Fibroblast of skin of right biceps (primary cell): ENCODE data around the gene IFI27.
"Not testable (repeated sequence)": the region's sequence is repeated elsewhere in the genome, so short reads cannot be mapped to it uniquely, and the experiment has no call there.

Source experiments
- DNase-seq: peaks from one replicate; pipeline ENCODE4 v3.0.0-alpha.2; 2013

Gene IFI27

DNA sequence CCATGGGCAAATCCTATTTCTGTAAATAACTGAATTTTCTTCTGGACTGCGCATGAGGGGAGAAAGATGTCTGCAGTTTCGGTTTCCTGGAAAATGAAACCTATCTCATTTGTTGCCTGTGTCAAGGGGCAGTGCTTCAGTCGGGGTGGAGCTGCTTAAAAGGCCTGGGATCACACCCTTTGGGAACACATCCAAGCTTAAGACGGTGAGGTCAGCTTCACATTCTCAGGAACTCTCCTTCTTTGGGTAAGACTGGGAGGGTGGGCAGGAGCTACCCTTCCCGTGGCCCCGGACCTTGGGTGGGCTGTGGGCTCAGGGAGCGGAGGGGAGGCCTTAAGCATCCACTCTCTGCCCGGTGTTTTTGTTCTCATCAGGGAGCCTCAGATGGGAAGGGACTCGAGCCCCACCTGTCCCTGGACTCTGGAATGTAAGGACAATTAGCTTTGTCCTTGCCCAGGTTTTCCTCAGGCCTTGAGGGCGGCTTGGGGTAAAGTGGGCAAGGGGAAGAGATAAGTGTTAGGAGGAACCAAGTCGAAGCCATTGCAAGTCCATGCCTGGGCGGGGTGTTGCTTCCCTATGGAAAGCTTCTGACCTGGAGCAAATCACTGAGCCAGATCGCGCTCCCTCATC lies at the start of gene IFI27:
Gene IFI27 (plus strand): TSS at position 185 of the 630 bp plus-strand sequence.
- peak; percentile 37 for DNase-seq

DNA sequence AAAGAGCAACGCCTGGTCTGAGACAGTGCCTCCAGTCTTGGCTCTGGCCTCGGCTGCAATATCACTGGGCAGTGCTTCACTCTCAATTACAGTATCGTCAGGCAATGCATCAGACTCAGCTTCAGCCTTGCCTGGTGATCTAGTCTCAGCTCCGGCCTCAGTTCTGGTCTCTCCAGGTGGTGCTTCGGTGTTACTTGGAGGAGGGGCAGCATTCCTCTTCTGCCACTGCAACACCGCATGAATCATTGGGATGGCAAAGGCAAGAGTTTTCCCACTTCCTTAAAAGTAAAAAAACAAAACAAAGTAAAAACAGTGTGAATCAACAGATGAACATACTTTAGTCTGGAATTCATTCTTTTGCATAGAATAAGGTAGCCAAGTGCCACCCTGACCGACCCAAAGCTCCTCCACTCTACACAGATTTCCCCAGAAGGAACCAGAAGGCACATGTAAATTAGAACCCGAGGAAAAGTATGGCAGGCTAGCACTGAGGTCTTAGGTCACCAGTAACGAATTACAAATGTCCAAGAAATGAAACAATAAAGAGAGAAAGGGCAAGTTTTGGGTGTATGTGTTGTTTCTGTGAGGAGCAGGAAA lies 48.1 kb upstream of the IFI27 start:
- peak; percentile 63 for DNase-seq

DNA sequence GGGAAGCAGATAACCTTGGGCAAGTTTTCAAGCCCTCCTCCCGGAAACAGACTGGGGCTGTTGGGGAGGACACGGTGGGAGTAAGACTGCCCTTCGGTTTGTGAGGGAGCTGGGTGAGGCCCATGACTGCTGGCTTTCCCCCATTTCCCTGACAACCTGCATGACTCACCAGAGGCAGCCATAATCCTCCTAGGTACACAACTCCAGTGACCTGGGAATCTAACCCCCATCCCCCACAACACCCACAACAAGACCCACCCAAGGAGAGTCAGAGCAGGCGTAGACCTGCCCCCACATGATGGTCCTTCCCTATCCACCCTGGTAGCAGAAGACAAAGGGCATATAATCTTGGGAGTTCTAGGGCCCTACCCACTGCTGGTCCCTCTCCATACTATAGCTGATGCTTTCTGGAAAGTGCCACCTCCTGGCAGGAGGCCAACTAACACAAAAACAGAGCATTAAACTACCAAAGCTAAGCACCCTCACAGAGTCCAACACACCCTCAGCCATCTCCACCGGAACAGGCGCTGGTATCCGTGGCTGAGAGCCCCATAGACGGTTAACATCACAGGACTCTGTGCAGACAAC lies 44.4 kb upstream of the IFI27 start:
- no peak for DNase-seq

DNA sequence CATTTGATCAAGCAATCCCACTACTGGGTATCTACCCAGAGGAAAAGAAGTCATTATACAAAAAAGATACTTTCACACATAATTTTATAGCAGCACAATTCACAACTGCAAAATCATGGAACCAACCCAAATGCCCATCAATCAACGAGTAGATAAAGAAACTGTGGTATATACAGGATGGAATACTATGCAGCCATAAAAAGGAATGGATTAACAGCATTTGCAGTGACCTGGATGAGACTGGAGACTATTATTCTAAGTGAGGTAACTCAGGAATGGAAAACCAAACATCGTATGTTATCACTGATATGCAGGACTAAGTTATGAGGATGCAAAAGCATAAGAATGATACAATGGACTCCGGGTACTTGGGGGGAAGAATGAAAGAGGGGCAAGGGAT lies 38.5 kb upstream of the IFI27 start:
- DNase-seq = not testable (repeated sequence)

DNA sequence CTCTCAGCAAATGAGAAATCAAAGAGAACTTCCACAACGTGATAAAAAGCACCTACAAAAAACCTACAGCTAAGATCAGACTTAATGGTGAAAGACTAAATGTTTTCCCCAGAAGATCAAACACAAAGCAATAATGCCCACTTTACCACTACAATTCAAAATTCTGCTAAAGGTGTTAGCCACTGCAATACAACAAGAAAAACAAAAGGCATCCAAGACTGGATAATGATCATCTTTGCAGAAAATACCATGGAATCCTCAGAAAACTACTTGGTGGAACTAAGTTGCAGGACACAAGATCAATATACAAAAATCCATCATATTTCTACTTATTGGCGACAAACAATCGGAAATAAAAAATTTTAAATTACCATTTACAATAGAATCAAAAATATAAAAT lies 36.0 kb upstream of the IFI27 start:
- no peak for DNase-seq

DNA sequence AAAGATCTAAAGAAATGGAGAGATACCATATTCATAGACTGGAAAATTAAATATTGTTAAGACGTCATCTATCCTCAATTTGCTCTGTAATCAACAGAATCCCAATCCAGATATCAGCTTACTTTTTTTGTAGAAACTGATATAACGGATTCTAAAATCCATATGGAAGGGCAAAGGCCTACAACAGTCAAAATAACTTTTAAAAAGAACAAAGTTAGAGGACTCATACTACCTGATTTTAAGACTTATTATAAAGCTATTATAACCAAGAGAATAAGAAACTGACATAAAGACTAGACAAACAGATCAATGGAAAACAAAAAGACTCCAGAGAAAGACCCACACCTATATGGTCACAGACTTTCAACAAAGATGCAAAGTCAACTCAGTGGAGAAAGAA lies 35.5 kb upstream of the IFI27 start:
- DNase-seq = no peak

DNA sequence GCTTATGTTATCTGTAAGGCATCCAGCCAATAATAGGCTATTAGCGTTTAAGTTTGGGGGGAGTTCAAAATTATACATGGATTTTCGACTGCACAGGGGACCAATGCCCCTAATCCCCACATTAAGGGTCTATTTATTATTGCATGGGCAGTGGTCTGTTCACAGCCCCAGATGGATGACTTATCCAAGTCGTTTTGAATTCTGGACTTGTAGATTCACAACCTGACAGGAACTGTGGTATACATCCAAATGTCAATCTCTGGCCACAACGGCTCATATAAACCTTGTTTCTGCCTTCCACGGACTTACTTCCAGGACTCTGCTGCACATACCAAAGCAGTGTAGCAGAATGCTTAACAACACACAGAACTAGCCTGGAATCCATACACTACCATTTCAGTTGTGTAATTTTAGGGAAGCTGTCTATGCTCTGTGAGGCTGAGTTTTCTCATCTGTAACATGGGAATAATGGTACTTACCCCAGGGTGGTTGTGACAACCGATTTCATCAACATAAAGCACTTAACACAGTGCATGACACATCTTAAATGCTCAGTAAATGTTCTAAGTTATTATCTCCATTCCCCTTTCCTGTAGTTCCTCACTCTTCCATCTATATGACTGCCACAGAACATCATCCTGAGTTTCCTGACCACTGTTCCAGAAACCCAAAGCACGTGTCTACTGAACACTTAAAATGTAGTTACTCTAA lies 33.3 kb upstream of the IFI27 start:
- DNase-seq = no peak

DNA sequence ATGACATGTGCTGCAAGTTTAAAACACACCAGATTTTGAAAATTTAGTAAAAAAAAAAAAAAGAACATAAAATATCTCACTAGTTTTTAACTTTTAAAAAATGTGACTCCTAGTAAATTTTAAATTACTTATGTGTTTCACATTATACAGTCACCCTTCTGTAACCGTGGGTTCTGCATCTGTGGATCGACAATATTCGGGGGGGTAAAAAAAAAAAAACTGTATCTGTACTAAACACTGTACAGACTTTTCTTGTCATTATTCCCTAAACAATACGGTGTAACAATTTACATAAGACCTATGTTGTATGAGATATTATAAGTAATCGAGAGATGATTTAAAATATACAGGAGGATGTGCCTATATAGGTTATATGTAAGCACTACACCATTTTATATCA lies 32.7 kb upstream of the IFI27 start:
- no peak for DNase-seq

DNA sequence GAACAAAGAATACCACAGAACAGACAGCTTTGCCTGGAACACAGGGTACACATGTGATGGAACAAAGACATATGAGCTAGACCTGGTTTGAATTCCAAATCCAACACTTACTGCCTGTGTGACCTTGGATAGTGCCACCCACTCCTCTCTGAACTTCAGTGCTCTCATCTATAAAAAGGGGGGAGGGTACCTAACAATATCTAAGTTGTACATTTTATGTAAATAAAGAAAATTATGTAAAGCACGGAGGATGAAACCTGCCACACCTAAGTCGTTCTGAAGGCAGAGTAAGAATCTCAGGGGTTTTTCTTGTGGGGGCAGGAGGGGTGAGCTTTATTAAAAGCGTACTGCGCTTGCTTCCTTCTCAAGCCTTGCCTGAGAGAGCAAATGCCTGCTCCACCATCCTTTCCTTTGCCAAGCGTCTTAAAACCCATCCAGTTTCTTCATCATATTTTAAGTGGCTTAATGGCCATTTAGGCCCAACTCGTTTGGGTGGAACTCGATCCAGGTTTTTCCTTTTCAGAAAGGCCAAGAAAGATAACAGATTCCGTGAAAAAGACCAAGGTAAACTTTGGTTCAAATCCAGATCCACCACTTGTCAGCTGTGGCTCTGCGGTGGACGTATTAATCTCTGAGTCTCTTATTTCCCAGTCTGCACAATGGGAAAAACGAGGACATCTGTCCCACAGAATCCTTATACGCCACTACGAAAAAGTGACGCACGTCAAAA lies 30.5 kb upstream of the IFI27 start:
- peak; percentile 50 for DNase-seq

DNA sequence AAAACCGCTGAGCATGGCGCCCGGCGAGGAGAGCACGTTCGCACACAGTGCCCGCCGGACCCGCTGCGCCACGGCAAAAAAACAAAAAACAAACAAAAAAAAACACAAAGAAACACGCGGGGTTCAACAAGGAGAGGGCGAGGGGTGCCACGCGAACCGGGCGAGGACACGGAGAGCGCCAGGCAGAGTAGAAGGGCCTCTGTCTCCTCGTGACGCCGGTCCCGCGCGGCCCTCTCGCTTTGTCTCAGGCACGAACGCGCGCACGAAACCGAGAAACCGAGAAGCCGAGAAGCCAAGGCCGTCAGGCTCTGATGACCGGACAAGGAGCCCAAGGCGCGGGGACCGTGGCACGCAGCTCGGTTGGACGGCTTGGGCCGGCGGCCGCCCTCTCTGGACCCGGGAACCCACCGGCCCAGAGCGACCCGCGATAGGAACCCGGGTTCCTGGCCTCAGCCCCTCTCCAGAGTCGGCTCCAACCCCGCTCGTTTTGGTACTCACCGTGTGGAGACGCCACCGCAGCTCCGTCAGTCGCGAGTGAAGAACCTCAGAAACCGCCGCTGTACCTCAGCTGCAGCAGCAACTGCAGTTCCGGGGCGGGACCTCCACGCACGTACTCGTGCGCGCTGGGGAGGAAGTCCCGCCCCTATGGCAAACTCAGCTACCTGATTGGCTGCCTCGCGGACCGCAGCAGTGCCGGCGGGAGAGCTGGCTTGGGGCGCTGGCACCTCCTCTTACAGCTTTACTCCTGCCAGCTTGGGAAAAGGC lies 29.7 kb upstream of the IFI27 start, which contains the start of the genes DDX24 and IFI27L1:
Gene DDX24 (minus strand): TSS at position 582 of the 765 bp plus-strand sequence. CDS start 1,460 bp downstream, outside the sequence.
Gene IFI27L1 (plus strand): TSS at position 690 of the 765 bp plus-strand sequence. CDS start 15,628 bp downstream, outside the sequence.
- DNase-seq = peak; percentile 92

DNA sequence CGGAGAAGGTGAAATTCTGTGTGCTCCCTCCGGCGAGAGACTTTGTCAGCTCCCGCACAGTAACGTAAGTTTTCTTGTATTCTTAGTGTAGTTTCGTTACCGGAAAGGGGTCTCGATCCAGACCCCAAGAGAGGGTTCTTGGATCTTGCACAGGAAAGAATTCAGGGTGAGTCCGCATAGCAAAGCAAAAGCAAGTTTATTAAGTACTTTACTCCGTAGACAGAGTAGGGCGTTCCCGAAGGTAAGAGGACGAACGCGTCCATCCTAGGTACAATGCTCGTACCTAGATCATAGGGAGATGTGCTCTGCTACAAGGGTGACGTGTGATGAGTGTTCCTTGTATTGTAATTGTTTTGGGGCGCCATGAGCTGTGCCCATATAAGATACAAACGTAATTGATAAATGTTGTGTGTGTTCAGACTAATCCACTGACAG lies 29.1 kb upstream of the IFI27 start:
- DNase-seq = no peak

DNA sequence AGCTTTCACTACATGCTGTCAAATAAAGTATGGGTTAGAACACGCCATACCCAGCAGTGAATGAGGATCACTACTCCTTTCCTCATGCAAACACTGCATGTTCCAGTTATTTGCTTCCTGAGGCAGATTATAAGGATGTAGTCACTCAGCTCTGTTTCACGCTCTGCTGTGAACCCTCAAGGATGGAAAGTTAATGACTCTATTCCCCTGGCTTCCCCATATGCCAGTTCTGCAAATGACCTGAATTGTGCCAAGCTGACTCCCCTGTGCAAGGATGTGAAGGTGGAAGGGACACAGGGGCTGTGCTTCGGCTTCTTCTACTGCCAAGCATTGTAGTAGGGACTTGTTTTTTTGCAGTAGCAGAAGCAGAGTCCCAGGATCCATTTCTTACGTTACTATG lies 22.6 kb upstream of the IFI27 start:
- DNase-seq = no peak

DNA sequence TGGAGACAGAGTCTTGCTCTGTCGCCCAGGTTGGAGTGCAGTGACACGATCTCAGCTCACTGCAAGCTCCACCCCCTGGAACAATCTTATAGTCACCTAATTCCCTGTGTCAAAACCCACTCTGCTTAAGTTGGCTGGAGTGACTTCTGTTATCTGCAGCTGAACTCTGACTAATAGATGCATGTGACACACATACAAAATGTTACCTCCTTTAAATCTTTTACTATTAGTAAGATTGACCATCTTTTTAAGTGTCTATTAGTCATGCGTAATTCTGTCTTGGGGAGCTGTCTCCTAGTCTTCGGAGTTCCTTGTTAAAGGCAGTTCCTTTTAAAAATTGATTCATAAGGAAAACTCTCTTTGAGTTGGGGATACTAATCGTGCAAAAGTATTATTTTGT lies 22.0 kb upstream of the IFI27 start:
- DNase-seq = peak; percentile 52

DNA sequence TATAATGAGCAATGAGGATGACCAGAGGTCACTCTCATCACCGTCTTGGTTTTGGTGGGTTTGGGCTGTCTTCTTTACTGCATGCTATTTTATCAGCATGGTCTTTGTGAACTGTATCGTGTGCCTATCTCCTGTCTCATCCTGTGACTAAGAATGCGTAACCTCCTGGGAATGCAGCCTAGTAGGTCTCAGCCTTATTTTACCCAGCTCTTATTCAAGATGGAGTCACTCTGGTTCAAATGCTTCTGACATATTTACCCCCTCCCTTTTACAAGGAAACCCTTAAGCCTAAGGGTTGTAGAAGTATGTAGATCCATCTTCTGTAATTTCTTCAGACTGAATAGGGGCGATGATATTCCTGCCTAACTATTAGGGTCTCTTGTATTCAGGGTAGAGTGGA lies 21.1 kb upstream of the IFI27 start:
- DNase-seq = peak; percentile 60

DNA sequence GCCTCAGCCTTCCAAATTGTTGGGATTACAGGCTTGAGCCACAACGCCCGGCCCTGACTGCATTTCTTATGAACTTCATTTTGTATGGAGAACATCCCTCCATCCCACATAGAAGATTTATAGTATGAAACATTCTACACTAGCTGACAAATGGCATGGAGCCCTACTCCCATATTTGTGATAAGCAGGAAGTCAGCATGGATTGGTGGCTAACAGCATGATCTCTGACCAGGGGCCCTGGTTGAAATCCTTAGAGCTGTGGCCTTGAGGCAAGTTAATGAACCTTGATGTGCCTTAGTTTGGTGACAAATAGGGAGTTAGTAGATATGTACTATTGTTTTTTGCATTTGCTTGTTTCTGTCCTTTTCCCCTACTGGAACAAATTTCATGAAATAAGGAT lies 17.1 kb upstream of the IFI27 start:
- no peak for DNase-seq

DNA sequence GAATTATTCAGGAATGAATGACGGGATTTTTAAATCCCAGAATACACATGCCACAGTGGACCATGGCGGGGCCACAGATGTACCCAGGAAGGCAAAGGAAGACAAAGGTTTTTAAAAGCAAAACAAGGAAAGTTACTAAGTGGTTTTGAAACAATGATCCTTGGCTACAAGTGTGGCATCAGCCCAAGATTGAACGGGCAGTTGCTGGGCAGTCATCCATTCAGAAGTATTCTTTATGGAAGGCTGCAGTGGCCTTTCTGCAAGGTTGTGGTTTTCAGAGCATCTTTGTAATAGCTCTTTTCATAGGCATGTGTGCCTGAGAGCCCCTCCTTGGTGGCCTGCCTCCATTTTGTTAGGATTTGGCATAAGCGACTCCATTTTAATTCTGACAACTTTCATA lies 13.4 kb upstream of the IFI27 start:
- DNase-seq = no peak

DNA sequence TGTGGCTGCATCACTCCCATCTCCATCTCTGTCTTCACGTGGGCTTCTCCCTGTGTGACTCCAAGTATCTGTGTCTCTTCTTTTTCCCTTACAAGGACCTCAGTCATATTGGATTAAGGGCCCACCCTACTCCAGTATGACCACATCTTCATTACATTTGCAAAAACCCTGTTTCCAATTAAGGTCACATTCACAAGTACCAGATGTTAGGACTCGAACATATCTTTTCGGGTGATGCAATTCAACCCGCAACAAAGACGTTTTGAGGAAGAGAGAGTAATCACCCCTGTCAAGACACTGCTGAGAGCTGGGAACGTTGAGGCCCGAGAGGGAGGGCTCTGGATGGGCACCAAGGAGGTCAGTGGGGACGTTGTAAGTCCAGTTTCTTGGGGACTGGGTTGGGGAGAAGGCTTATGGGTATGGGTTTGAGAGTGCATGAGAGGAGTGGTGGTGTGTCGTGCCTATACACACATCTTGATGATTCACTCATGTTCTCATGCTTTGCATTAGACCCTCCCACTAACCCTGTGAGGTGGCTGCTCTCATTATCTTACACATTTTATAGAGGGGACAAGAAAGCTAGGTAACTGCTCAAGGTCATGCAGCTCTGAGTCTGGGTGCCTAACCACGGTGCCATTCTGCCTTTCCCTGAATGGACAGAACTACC lies 12.1 kb upstream of the IFI27 start:
- DNase-seq = peak; percentile 81

DNA sequence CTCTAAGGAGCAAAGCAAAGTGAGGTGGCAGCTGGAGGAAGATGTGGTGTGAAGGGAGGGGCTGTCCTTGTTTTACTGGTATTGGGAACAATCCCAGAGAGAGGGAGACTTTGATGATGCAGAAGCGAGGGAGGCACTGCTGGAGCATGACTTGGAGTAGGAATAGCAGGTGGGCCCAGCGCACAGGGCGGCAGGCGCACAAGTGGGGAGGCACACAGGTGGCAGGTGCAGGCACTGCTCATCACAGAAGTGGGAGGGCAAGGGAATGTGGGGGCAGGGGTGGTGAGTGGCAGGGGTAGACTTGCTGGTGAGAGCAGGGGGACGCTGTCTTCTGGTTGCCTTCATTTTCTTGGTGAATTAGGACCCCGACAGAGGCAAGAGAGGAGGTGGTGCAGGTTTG lies 11.5 kb upstream of the IFI27 start:
- no peak for DNase-seq

DNA sequence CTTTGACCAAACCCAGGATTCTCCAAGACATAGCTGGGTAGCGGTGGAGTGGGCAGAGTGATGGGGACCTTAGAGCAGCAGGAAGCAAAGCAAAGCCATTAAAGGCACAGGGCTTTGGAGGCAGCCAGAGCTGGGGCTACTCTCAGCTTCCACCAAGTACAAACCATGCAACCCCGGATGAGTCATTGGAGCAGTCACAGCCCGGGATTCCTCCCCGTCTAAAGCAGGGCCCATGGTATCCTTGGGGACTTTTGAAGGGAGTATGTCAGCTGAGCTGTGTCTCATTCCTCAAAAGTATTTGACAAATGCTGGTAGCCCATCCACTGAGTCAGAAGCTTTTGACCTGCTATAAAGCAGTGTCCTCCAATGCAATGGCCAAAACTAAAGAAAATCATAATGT lies 9.7 kb upstream of the IFI27 start:
- DNase-seq = peak; percentile 91

DNA sequence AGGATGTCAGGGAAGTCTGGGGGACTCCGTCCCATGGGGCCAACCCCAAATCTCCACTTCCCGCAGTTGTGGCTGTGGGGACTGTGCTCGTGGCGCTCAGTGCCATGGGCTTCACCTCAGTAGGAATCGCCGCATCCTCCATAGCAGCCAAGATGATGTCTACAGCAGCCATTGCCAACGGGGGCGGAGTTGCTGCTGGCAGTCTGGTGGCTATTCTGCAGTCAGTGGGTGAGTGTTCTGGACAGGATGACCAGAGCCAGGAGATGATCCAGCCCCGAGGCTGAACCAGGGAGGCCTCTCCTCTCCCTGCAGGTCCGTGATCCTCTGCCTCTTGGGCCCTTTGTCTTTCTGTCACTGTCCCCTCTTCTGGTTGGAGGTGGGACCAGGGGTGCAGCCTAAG lies 8.8 kb upstream of the IFI27 start:
- no peak for DNase-seq

DNA sequence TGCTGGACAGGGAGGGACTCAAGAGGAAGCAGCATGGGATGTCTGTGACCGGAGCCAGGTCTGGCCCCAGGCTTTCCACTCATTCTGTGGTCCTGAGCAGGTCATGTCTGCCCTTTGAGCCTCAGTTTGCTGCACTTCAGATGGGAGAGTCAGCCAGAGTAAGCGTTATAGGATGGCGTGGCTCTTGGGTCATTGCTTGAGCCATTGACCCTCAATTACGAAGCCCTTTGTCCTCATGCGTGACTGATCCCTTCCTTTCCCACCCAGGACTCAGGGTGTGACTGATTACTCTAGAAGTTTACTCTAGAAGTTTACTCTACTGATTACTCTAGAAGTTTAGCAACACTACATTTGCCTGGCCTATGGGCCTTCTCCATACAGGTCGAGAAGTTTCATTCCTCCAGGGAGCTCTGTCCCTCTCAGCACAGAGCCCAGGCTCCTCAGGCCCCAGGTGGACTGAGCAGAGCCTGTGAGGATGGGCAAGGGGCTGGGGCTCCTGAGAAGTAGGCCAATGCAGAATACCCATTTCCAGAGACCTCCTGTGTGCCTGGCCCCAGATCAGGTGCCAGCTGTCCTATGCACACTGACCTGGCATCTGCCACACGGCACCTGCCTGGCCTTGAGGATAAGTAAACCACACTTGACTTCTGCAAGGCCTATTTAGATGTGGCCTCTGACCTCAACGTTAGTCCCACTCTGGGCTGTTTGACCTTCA lies 7.6 kb upstream of the IFI27 start:
- no peak for DNase-seq
